HepG2 (cell line): ENCODE data around the gene WDHD1. TPM values are rescaled to one million over a fixed set of nuclear protein-coding genes. Genes with fewer than 3 reads are reported as not detected.

Experiments used
- ZNF354B ChIP-seq: sonication (generic); formaldehyde crosslinking; IDR thresholded peaks from 2 replicates; pipeline ENCODE4 v1.8.0; 2022; ENCODE audit warnings: mild to moderate bottlenecking, missing genetic modification reagents
- ZNF746 ChIP-seq: sonication (generic); formaldehyde crosslinking; IDR thresholded peaks from 2 replicates; pipeline ENCODE4 v1.8.0; 2022; ENCODE audit warnings: mild to moderate bottlenecking, missing genetic modification reagents
- polyA plus RNA-seq, 8 experiments: library from polyadenylated mRNA; depleted of rRNA in 3 of 8; stranded (reverse) in 7 of 8; unstranded in 1 of 8; fragments of >200 nt; fragmentation: Illumina TruSeq in 4 of 8; extraction: Trizol in 4 of 8; gene quantifications; 2 replicates each; pipeline versions ENCODE4 v1.2.1 to v1.2.3, GENCODE V29; 2011 to 2016; ENCODE audit warnings: low read depth in 4 of 8, missing spikeins in 1 of 8, mixed read lengths in 1 of 8; ENCODE audit not compliant: insufficient read depth in 1 of 8
- total RNA-seq, 5 experiments: library from RNA; depleted of rRNA; stranded (reverse); fragments of >200 nt; fragmentation: Illumina TruSeq; extraction: Trizol; gene quantifications; 2 replicates each; pipeline ENCODE4 v1.2.3, GENCODE V29; 2016; ENCODE audit warnings: low read depth in 1 of 5
- TF ChIP-seq, protein P1 (sequence below): sonication (generic); formaldehyde crosslinking; IDR thresholded peaks from 2 replicates; pipeline ENCODE4 v1.5.0; 2020; ENCODE audit warnings: mild to moderate bottlenecking, missing genetic modification reagents, moderate library complexity
- TF ChIP-seq, protein P2 (sequence below): sonication (generic); formaldehyde crosslinking; IDR thresholded peaks from 2 replicates; pipeline ENCODE4 v1.4.0; 2020; ENCODE audit warnings: mild to moderate bottlenecking, missing genetic modification reagents, borderline replicate concordance
- TF ChIP-seq, protein P3 (sequence below): sonication (generic); formaldehyde crosslinking; IDR thresholded peaks from 2 replicates; pipeline ENCODE4 v1.5.1; 2020; ENCODE audit warnings: missing genetic modification reagents, mild to moderate bottlenecking, borderline replicate concordance

Gene WDHD1
- total and polyA plus RNA-seq, 2 of the 13 experiments (the other 11 are each of a cell fraction or from before 2014, with no cell fraction given), result 5.5 to 27.5 TPM

DNA sequence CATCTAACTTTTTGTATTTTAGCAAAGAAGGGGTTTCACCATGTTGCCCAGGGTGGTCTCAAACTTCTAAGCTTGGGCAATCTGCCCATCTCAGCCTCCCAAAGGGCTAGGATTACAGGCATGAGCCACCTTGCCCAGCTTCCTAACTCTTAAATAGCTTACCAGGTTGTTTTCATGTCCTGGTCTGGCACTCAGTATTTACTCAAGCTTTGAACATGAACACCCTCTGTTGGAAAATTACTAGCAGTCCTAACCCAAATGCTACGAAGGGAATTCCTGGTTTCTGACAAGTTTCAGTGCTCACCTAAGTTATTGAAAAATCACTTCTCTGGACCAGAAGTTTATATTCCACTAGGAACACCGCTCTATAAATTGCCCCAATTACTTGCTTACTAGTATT is 91.8 kb downstream of the WDHD1 start (continued):
- TF ChIP-seq, protein P1, sequence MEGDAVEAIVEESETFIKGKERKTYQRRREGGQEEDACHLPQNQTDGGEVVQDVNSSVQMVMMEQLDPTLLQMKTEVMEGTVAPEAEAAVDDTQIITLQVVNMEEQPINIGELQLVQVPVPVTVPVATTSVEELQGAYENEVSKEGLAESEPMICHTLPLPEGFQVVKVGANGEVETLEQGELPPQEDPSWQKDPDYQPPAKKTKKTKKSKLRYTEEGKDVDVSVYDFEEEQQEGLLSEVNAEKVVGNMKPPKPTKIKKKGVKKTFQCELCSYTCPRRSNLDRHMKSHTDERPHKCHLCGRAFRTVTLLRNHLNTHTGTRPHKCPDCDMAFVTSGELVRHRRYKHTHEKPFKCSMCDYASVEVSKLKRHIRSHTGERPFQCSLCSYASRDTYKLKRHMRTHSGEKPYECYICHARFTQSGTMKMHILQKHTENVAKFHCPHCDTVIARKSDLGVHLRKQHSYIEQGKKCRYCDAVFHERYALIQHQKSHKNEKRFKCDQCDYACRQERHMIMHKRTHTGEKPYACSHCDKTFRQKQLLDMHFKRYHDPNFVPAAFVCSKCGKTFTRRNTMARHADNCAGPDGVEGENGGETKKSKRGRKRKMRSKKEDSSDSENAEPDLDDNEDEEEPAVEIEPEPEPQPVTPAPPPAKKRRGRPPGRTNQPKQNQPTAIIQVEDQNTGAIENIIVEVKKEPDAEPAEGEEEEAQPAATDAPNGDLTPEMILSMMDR, result peak; percentile 25; the same call in 1 of the 2 replicates
- TF ChIP-seq, protein P2, sequence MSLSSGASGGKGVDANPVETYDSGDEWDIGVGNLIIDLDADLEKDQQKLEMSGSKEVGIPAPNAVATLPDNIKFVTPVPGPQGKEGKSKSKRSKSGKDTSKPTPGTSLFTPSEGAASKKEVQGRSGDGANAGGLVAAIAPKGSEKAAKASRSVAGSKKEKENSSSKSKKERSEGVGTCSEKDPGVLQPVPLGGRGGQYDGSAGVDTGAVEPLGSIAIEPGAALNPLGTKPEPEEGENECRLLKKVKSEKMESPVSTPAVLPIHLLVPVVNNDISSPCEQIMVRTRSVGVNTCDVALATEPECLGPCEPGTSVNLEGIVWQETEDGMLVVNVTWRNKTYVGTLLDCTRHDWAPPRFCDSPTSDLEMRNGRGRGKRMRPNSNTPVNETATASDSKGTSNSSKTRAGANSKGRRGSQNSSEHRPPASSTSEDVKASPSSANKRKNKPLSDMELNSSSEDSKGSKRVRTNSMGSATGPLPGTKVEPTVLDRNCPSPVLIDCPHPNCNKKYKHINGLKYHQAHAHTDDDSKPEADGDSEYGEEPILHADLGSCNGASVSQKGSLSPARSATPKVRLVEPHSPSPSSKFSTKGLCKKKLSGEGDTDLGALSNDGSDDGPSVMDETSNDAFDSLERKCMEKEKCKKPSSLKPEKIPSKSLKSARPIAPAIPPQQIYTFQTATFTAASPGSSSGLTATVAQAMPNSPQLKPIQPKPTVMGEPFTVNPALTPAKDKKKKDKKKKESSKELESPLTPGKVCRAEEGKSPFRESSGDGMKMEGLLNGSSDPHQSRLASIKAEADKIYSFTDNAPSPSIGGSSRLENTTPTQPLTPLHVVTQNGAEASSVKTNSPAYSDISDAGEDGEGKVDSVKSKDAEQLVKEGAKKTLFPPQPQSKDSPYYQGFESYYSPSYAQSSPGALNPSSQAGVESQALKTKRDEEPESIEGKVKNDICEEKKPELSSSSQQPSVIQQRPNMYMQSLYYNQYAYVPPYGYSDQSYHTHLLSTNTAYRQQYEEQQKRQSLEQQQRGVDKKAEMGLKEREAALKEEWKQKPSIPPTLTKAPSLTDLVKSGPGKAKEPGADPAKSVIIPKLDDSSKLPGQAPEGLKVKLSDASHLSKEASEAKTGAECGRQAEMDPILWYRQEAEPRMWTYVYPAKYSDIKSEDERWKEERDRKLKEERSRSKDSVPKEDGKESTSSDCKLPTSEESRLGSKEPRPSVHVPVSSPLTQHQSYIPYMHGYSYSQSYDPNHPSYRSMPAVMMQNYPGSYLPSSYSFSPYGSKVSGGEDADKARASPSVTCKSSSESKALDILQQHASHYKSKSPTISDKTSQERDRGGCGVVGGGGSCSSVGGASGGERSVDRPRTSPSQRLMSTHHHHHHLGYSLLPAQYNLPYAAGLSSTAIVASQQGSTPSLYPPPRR (CRISPR knock-in tag), result no peak
- TF ChIP-seq ZNF746 (no peak), ZNF354B (no peak)
- TF ChIP-seq, protein P3, sequence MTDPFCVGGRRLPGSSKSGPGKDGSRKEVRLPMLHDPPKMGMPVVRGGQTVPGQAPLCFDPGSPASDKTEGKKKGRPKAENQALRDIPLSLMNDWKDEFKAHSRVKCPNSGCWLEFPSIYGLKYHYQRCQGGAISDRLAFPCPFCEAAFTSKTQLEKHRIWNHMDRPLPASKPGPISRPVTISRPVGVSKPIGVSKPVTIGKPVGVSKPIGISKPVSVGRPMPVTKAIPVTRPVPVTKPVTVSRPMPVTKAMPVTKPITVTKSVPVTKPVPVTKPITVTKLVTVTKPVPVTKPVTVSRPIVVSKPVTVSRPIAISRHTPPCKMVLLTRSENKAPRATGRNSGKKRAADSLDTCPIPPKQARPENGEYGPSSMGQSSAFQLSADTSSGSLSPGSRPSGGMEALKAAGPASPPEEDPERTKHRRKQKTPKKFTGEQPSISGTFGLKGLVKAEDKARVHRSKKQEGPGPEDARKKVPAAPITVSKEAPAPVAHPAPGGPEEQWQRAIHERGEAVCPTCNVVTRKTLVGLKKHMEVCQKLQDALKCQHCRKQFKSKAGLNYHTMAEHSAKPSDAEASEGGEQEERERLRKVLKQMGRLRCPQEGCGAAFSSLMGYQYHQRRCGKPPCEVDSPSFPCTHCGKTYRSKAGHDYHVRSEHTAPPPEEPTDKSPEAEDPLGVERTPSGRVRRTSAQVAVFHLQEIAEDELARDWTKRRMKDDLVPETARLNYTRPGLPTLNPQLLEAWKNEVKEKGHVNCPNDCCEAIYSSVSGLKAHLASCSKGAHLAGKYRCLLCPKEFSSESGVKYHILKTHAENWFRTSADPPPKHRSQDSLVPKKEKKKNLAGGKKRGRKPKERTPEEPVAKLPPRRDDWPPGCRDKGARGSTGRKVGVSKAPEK (CRISPR knock-in tag), result no peak
